RWPE2 (cell line): ENCODE data around the gene AGK.

Source experiments
- ATAC-seq: fragments of 200-7000 bp; cut with Tn5 transposase; 3 replicates; pipeline ENCODE4 v1.9.1; 2021; ENCODE audit warnings: low read depth
- DNase-seq: peaks from one replicate; pipeline ENCODE4 v3.0.0-alpha.2; 2020; ENCODE audit warnings: low spot score
- H3K27ac ChIP-seq: fragments of 450-650 bp; 2 replicates; pipeline ENCODE4 v1.5.1; 2017; ENCODE audit warnings: mild to moderate bottlenecking; ENCODE audit not compliant: poor library complexity, severe bottlenecking
- H3K27me3 ChIP-seq: fragments of 250-450 bp; sonication (Bioruptor Pico); 2 replicates; pipeline ENCODE4 v1.5.1; 2021; ENCODE audit warnings: mild to moderate bottlenecking, moderate library complexity; ENCODE audit not compliant: insufficient read depth, poor library complexity, severe bottlenecking
- H3K36me3 ChIP-seq: fragments of 250-450 bp; sonication (Bioruptor Pico); 2 replicates; pipeline ENCODE4 v1.5.1; 2020; ENCODE audit warnings: low read depth, mild to moderate bottlenecking, moderate library complexity
- H3K4me1 ChIP-seq: fragments of 250-450 bp; sonication (Bioruptor Pico); 2 replicates; pipeline ENCODE4 v1.5.1; 2021; ENCODE audit warnings: mild to moderate bottlenecking, moderate library complexity; ENCODE audit not compliant: insufficient read depth, poor library complexity, severe bottlenecking
- H3K4me3 ChIP-seq: fragments of 250-450 bp; sonication (Bioruptor Pico); 2 replicates; pipeline ENCODE4 v1.5.1; 2021; ENCODE audit warnings: mild to moderate bottlenecking, moderate library complexity; ENCODE audit not compliant: severe bottlenecking
- H3K9me3 ChIP-seq: fragments of 250-450 bp; sonication (Bioruptor Pico); 2 replicates; pipeline ENCODE4 v1.5.1; 2021; ENCODE audit warnings: mild to moderate bottlenecking, moderate library complexity; ENCODE audit not compliant: severe bottlenecking
- TF ChIP-seq, protein P1 (sequence below): fragments of 450-650 bp; IDR thresholded peaks from one replicate; pipeline ENCODE4 v1.5.1; 2017; ENCODE audit warnings: mild to moderate bottlenecking, moderate library complexity; ENCODE audit not compliant: poor library complexity, severe bottlenecking

AGK gene

DNA sequence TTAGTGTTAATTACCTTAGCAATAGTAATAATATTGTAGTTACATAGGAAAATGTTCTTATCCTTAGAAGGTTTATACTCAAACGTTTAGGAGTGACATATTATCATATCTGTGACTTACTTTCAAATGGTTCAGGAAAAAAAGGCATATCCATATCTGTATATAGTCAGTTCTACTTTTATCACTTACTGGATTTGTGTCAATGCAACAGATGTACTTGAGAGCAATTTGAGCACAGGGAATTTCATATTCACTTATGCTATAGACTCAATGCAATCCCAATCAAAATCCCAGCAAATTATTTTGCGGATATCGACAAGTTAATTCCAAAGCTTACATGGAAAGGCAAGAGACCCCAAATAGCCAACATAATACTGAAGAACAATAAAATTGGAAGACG, 140.8 kb downstream of the AGK start:
- no peaks in the 10 kb centered on the region for H3K27me3 ChIP-seq
- peaks cover 2% of the 10 kb centered on the region for H3K4me1 ChIP-seq
- DNase-seq (no peak), ATAC-seq (no peak)
- TF ChIP-seq, protein P1, sequence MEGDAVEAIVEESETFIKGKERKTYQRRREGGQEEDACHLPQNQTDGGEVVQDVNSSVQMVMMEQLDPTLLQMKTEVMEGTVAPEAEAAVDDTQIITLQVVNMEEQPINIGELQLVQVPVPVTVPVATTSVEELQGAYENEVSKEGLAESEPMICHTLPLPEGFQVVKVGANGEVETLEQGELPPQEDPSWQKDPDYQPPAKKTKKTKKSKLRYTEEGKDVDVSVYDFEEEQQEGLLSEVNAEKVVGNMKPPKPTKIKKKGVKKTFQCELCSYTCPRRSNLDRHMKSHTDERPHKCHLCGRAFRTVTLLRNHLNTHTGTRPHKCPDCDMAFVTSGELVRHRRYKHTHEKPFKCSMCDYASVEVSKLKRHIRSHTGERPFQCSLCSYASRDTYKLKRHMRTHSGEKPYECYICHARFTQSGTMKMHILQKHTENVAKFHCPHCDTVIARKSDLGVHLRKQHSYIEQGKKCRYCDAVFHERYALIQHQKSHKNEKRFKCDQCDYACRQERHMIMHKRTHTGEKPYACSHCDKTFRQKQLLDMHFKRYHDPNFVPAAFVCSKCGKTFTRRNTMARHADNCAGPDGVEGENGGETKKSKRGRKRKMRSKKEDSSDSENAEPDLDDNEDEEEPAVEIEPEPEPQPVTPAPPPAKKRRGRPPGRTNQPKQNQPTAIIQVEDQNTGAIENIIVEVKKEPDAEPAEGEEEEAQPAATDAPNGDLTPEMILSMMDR, result no peak
- no peak overlapping the region for H3K27ac ChIP-seq
- H3K36me3 ChIP-seq, result no peaks in the 10 kb centered on the region
- H3K9me3 ChIP-seq, result no peaks in the 10 kb centered on the region
- no peak overlapping the region for H3K4me3 ChIP-seq

DNA sequence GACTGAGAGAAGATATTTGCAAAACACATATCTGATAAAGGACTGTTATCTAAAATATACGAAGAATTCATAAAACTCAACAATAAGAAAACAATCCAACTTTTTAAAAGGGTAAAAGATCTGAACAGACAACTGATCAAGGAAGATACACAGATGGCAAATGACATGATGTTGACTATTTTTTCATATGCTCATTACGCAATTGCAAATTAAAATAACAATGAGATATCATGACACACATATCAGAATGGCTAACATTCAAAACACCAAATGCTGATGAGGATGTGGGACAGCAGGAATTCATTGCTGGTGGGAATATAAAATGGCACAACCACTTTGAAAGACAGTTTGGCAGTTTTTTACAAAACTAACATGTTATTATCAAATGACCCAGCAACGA, 141.9 kb downstream of the AGK start:
- DNase-seq, result no peak
- ATAC-seq, result no peak
- no peaks in the 10 kb centered on the region for H3K27me3 ChIP-seq
- H3K27ac ChIP-seq, result no peak overlapping the region
- H3K4me1 ChIP-seq, result peaks cover 11% of the 10 kb centered on the region
- TF ChIP-seq, protein P1, result no peak
- H3K36me3 ChIP-seq, result no peaks in the 10 kb centered on the region
- H3K9me3 ChIP-seq, result no peaks in the 10 kb centered on the region
- H3K4me3 ChIP-seq, result no peak overlapping the region

- no peak overlapping the region for H3K27ac ChIP-seq
- TF ChIP-seq, protein P1, result no peak
Observed at GRCh38 chr7:141695803-141696289, 144.6 kb downstream of the AGK start.

GRCh38 chr7:141696348-141696747, 145.1 kb downstream of the AGK start:
- no peak overlapping the region for H3K27ac ChIP-seq
- no peaks in the 10 kb centered on the region for H3K9me3 ChIP-seq
- TF ChIP-seq, protein P1, result no peak
- no peak overlapping the region for H3K4me3 ChIP-seq
- no peak for DNase-seq
- no peak for ATAC-seq
- H3K27me3 ChIP-seq, result no peaks in the 10 kb centered on the region
- peaks cover 13% of the 10 kb centered on the region for H3K4me1 ChIP-seq
- no peaks in the 10 kb centered on the region for H3K36me3 ChIP-seq

More at GRCh38 chr7:141695803-141696289, 144.6 kb downstream of the AGK start:
- Histone ChIP-seq H3K9me3 (no peaks in the 10 kb centered on the region), H3K27me3 (no peaks in the 10 kb centered on the region), H3K4me3 (no peak overlapping the region), H3K4me1 (peaks cover 11% of the 10 kb centered on the region), H3K36me3 (no peaks in the 10 kb centered on the region)
- 0 out of 3 replicates have a peak, but pooled peaks have one; percentile 9 for ATAC-seq
- DNase-seq, result no peak

- H3K27ac ChIP-seq, result no peak overlapping the region
- no peaks in the 10 kb centered on the region for H3K36me3 ChIP-seq
- DNase-seq (no peak), ATAC-seq (peak; percentile 58)
- H3K9me3 ChIP-seq, result no peaks in the 10 kb centered on the region
- peaks cover 13% of the 10 kb centered on the region for H3K4me1 ChIP-seq
- TF ChIP-seq, protein P1, result no peak
- H3K4me3 ChIP-seq, result no peak overlapping the region
- no peaks in the 10 kb centered on the region for H3K27me3 ChIP-seq
Observed at GRCh38 chr7:141697211-141697871, 146.1 kb downstream of the AGK start.
